ENCODE results near the gene SPATA19. TPM values are rescaled to one million over a fixed set of nuclear protein-coding genes. Genes with fewer than 3 reads are reported as not detected.

Gene SPATA19
- total and polyA plus RNA-seq, 2 of the 4 experiments (the other 2 are of a cell fraction): not detected

- Histone ChIP-seq H3K9ac (ENCODE audit: low read depth, low read length) (no peak overlapping the region), H3K4me3 (ENCODE audit: insufficient read depth, low read depth, low read length) (no peak overlapping the region), H4K8ac (ENCODE audit: low read depth in 2 of 2, low read length in 2 of 2) (no peak overlapping the region), H2AK5ac (ENCODE audit: low read depth, low read length) (no peak overlapping the region), H3K27ac (ENCODE audit: insufficient read depth, low read length) (no peak overlapping the region), H4K5ac (ENCODE audit: low read depth, low read length) (no peak overlapping the region), H4K20me1 (ENCODE audit: insufficient read depth, low read length) (no peaks in the 10 kb centered on the region), H3K4me2 (ENCODE audit: low read depth, low read length) (no peak overlapping the region), H3K9me1 (ENCODE audit: insufficient read depth, low read length) (no peaks in the 10 kb centered on the region), H2BK5ac (ENCODE audit: low read depth, low read length, poor library complexity, severe bottlenecking) (no peak overlapping the region), H3K27me3 (ENCODE audit: control insufficient read depth, insufficient read depth, low read length) (no peaks in the 10 kb centered on the region), H3K36me3 (ENCODE audit: control insufficient read depth, insufficient read depth, low read length) (no peaks in the 10 kb centered on the region), H4K91ac (ENCODE audit: insufficient read depth, low read depth, low read length) (no peak overlapping the region), H3K18ac (ENCODE audit: low read depth, low read length) (no peak overlapping the region), H3K23ac (ENCODE audit: low read depth, low read length) (no peak overlapping the region), H3K14ac (replicated peaks; ENCODE audit: low read depth, low read length) (no peak overlapping the region), H2BK15ac (ENCODE audit: low read depth, low read length) (no peak overlapping the region), H3K9me3 (ENCODE audit: control insufficient read depth, insufficient read depth, low read length) (peaks cover 40% of the 10 kb centered on the region), H2AK9ac (replicated peaks; ENCODE audit: low read depth, low read length, poor library complexity) (no peak overlapping the region), H3K4me1 (ENCODE audit: control insufficient read depth, insufficient read depth, low read length) (no peaks in the 10 kb centered on the region), H3K56ac (ENCODE audit: extremely low read depth, insufficient read depth, low read length) (no peak overlapping the region), H2BK120ac (ENCODE audit: low read depth, low read length) (no peak overlapping the region), H3K4ac (ENCODE audit: low read depth, low read length) (no peak overlapping the region), H3K79me1 (ENCODE audit: low read depth in 1 of 2, low read length in 2 of 2) (no peaks in the 10 kb centered on the region), H2AFZ (replicated peaks; ENCODE audit: low read length, poor library complexity) (no peak overlapping the region), H2BK20ac (ENCODE audit: low read depth, low read length) (no peak overlapping the region)
- CTCF ChIA-PET: no interaction called here
- dilution Hi-C loops (cut with HindIII; ENCODE audit: low sequenced_read_pairs, unreplicated experiment): no loop called here
- in situ Hi-C loops (cut with MboI; ENCODE audit: low sequenced_read_pairs): no loop called here
- POLR2A ChIA-PET (ENCODE audit: unreplicated experiment): no interaction called here
- TF ChIP-seq FOS (IDR thresholded peaks at IDR 0.05; ENCODE audit: low read depth, low read length): no peak
- no peak for TF ChIP-seq NFE2L2 (IDR thresholded peaks at IDR 0.05; ENCODE audit: low read depth, low read length)
- TF ChIP-seq BHLHE40 (IDR thresholded peaks at IDR 0.05; ENCODE audit: low read depth, low read length): no peak
- no peak for TF ChIP-seq RFX5 (IDR thresholded peaks at IDR 0.05; ENCODE audit: low read depth, low read length)
- TF ChIP-seq CHD1 (IDR thresholded peaks at IDR 0.05; ENCODE audit: low read depth, low read length): no peak
- no peak for TF ChIP-seq USF2 (IDR thresholded peaks at IDR 0.05; ENCODE audit: low read depth, low read length)
- no peak for TF ChIP-seq RAD21 (IDR thresholded peaks at IDR 0.05; ENCODE audit: low read length)
- no peak for TF ChIP-seq CTCF (conservative IDR thresholded peaks at IDR 0.05; ENCODE audit: low read depth, low read length)
- no peak for TF ChIP-seq MAZ (IDR thresholded peaks at IDR 0.05; ENCODE audit: borderline replicate concordance, low read depth, low read length)
- TF ChIP-seq MXI1 (IDR thresholded peaks at IDR 0.05; ENCODE audit: borderline replicate concordance, low read depth, low read length): no peak
- no peak for TF ChIP-seq MAFK (IDR thresholded peaks at IDR 0.05; ENCODE audit: low read depth, low read length)
- no peak for TF ChIP-seq RCOR1 (IDR thresholded peaks at IDR 0.05; ENCODE audit: insufficient replicate concordance, low read length)
- TF ChIP-seq, protein P1, sequence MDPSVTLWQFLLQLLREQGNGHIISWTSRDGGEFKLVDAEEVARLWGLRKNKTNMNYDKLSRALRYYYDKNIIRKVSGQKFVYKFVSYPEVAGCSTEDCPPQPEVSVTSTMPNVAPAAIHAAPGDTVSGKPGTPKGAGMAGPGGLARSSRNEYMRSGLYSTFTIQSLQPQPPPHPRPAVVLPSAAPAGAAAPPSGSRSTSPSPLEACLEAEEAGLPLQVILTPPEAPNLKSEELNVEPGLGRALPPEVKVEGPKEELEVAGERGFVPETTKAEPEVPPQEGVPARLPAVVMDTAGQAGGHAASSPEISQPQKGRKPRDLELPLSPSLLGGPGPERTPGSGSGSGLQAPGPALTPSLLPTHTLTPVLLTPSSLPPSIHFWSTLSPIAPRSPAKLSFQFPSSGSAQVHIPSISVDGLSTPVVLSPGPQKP (IDR thresholded peaks at IDR 0.05; ENCODE audit: borderline replicate concordance, low read depth, low read length): no peak
- ATAC-seq (ENCODE audit: low read depth) (no peak), DNase-seq (no peak)
- intact Hi-C loops (cut with micrococcal nuclease): no loop called here
- no TSS peak for BruUV-seq (replicated peaks)
- WGBS, 2 experiments (ENCODE audit: extremely low coverage in 2 of 2, insufficient read length in 1 of 2): no CpG with 5 or more reads among the region's 2 CpGs
Observed at GRCh38 chr11:133794205-133794604, 51.1 kb downstream of the SPATA19 start.
